ENCODE data around the gene OSTC. TPM values are rescaled to one million over a fixed set of nuclear protein-coding genes. Genes with fewer than 3 reads are reported as not detected.
A peak's percentile ranks its signal among the peaks of the same experiment; 100 is the strongest.

OSTC gene
- total and polyA plus RNA-seq, 9 of the 15 experiments (the other 6 are each of a cell fraction or from before 2014, with no cell fraction given): 112 to 966 (median 235) TPM

GRCh38 chr4:108620933-108621905 lies 29.2 kb upstream of the OSTC start (continued):
- TF ChIP-seq SIN3A (IDR thresholded peaks at IDR 0.05; ENCODE audit: borderline replicate concordance in 2 of 2, control insufficient read depth in 1 of 2, low read depth in 2 of 2, low read length in 2 of 2): peak in 1 of 2 experiments; percentile 54; a peak in 2 of 4 replicates
- no peak for TF ChIP-seq MLX (CRISPR knock-in tag; conservative IDR thresholded peaks at IDR 0.05)
- peak; percentile 69 for TF ChIP-seq RBFOX2 (IDR thresholded peaks at IDR 0.05; ENCODE audit: low read depth, low read length)
- TF ChIP-seq AFF1 (IDR thresholded peaks at IDR 0.05; ENCODE audit: low read depth in 1 of 2, partially characterized antibody in 2 of 2): peak in 1 of 2 experiments; percentile 19
- no peak for TF ChIP-seq MYC (IDR thresholded peaks at IDR 0.05; ENCODE audit: low read depth, low read length)
- TF ChIP-seq MYC (CRISPR knock-in tag; IDR thresholded peaks at IDR 0.05; ENCODE audit: borderline replicate concordance, low read depth): 0 out of 2 replicates have a peak, but pooled peaks have one; percentile 3
